K562 (cell line): ENCODE measurements around the gene CAMSAP3. TPM values are rescaled to one million over a fixed set of nuclear protein-coding genes. Genes with fewer than 3 reads are reported as not detected.

ENCODE experiments used
- ATF7 ChIP-seq: fragments of 450-650 bp; IDR thresholded peaks from 2 replicates; pipeline ENCODE4 v1.7.1; 2014; ENCODE audit warnings: mild to moderate bottlenecking, moderate library complexity
- C11orf30 ChIP-seq: fragments of 450-650 bp; IDR thresholded peaks from 2 replicates; pipeline ENCODE4 v1.6.1; 2016; ENCODE audit warnings: low read depth, mild to moderate bottlenecking
- NFIX ChIP-seq: fragments of 250-450 bp; sonication (Bioruptor Pico); IDR thresholded peaks from 2 replicates; pipeline ENCODE4 v1.4.0; 2020; ENCODE audit warnings: low read depth, mild to moderate bottlenecking, moderate library complexity
- RBM17 ChIP-seq: fragments of 200-400 bp; formaldehyde crosslinking; IDR thresholded peaks from 2 replicates; pipeline ENCODE4 v1.6.1; 2017; ENCODE audit warnings: low read depth, mild to moderate bottlenecking, low read length, borderline replicate concordance
- XRCC5 ChIP-seq: fragments of 200-400 bp; formaldehyde crosslinking; IDR thresholded peaks from 2 replicates; pipeline ENCODE4 v1.6.1; 2017; ENCODE audit warnings: low read depth, mild to moderate bottlenecking, low read length
- ZNF121 ChIP-seq: sonication (generic); formaldehyde crosslinking; conservative IDR thresholded peaks from 2 replicates; pipeline ENCODE4 v1.8.0; 2022; ENCODE audit warnings: missing genetic modification reagents
- ZNF347 ChIP-seq: fragments of 450-650 bp; formaldehyde crosslinking; IDR thresholded peaks from 2 replicates; pipeline ENCODE4 v1.4.0; 2020; ENCODE audit warnings: low read depth, mild to moderate bottlenecking, moderate library complexity
- polyA plus RNA-seq, 8 experiments: library from polyadenylated mRNA; depleted of rRNA in 4 of 8; stranded (reverse) in 5 of 8; unstranded in 3 of 8; fragments of >200 nt; fragmentation: Nextera tagmentation in 2 of 8; fragmentation: Illumina TruSeq in 1 of 8; extraction: Ambion mirVana in 2 of 8; extraction: Trizol in 1 of 8; gene quantifications; 2 replicates each; pipeline versions ENCODE4 v1.2.1 to v1.2.3, GENCODE V29; 2011 to 2014; ENCODE audit warnings: inconsistent platforms in 1 of 8, missing spikeins in 1 of 8
- total RNA-seq, 7 experiments: library from RNA; depleted of rRNA in 6 of 7; stranded (reverse); fragments of >200 nt in 6 of 7; fragmentation: Illumina TruSeq in 2 of 7; extraction: Trizol in 2 of 7; gene quantifications; 2 replicates each; pipeline versions ENCODE4 v1.2.1 to v1.2.3, GENCODE V29; 2011 to 2021; ENCODE audit warnings: low replicate concordance in 1 of 7
- TF ChIP-seq, protein P1 (sequence below): IDR thresholded peaks from 2 replicates; pipeline ENCODE4 v1.6.1; 2011; ENCODE audit warnings: borderline replicate concordance, low read depth, mild to moderate bottlenecking, moderate library complexity, low read length; ENCODE audit not compliant: insufficient read depth, poor library complexity, severe bottlenecking
- TF ChIP-seq, protein P2 (sequence below): fragments of 250-450 bp; sonication (Bioruptor Pico); IDR thresholded peaks from 2 replicates; pipeline ENCODE4 v1.6.1; 2021; ENCODE audit warnings: mild to moderate bottlenecking

Gene CAMSAP3
- total and polyA plus RNA-seq, 9 of the 15 experiments (the other 6 are each of a cell fraction or from before 2014, with no cell fraction given): 0.01 to 0.89 (median 0.22) TPM; not detected in 1

DNA sequence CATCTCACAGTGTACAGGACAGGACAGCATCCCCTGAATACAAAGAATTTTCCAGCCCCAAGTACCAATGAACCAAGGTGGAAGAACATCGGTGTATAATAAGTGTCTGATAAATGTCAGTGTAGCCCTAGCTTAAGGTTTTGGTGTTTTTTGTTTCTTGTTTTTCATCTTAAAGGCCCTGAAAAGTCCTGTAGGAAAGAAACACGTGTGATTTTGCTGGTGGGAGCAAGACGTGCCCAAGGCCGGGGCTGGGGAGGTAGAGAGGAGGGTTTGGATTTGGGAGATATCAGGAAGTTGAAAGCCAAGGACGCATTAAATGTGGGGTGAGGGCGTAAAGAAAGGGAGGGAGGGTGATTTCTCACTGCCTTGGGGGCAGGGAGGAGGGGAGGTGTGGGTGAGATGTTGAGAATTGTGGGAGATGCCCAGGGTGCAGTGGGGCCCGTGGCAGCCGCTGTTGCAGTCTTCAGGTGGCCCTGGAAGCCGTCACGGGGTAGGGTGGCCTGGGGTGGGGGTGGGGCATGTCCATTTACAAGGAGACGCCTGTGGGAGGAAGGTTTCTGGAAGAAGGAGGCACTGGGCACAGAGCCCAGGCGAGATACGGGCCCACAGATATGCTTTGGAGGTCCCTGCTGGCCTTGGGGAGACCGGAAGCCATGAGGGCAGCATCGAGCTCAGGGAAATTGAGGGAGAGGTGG lies 6.7 kb downstream of the CAMSAP3 start (continued):
- TF ChIP-seq NFIX (CRISPR knock-in tag) (no peak), XRCC5 (no peak), ZNF347 (CRISPR knock-in tag) (no peak), ZNF121 (no peak), ATF7 (no peak), RBM17 (no peak), C11orf30 (no peak)
- TF ChIP-seq, protein P1, sequence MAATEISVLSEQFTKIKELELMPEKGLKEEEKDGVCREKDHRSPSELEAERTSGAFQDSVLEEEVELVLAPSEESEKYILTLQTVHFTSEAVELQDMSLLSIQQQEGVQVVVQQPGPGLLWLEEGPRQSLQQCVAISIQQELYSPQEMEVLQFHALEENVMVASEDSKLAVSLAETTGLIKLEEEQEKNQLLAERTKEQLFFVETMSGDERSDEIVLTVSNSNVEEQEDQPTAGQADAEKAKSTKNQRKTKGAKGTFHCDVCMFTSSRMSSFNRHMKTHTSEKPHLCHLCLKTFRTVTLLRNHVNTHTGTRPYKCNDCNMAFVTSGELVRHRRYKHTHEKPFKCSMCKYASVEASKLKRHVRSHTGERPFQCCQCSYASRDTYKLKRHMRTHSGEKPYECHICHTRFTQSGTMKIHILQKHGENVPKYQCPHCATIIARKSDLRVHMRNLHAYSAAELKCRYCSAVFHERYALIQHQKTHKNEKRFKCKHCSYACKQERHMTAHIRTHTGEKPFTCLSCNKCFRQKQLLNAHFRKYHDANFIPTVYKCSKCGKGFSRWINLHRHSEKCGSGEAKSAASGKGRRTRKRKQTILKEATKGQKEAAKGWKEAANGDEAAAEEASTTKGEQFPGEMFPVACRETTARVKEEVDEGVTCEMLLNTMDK: no peak
- TF ChIP-seq, protein P2, sequence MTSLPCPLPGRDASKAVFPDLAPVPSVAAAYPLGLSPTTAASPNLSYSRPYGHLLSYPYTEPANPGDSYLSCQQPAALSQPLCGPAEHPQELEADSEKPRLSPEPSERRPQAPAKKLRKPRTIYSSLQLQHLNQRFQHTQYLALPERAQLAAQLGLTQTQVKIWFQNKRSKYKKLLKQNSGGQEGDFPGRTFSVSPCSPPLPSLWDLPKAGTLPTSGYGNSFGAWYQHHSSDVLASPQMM (CRISPR knock-in tag): no peak
- TF ChIP-seq, all 486 proteins: peak for 0
